GM19351 (cell line): ENCODE results near the gene SPG21.

Experiments used
- ATAC-seq: cut with Tn5 transposase; IDR thresholded peaks from one replicate; pipeline ENCODE4 v1.9.1; 2021; ENCODE audit warnings: mild to moderate bottlenecking, moderate library complexity; ENCODE audit not compliant: unreplicated experiment

The SPG21 gene

DNA sequence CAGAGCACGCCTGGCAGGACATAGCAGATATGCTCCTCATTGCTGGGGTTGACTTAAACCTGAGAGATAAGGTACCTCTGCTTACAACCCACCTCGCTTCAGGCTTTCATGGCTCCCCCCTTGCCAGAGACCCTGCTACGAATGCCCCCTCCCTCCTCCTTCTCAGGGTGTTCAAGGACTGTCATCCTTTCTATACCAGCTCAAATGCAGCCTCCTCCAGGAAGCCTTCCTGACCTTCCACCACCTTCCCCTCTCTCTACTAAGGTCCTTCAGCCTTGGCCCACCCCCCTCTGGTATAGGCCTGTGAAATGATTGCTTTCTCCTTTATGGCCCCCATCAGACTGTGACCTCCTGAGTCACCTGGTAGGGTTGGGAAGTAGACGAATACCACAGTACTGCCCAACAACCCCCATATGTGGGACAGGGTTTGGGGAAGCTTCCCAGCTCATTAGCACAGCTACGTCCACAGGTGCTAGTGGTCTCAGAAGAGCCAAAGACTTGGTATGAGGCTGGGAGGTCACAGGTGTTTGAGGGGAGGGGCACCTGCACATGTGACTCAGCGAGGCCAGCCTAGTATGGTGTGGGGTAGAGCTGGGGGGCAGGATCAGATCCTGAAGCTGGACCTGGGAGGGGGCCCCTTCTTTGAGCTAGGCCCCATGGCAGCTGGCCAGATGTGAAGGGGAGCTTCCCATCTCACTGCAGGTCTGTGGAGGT is 46.0 kb downstream of the SPG21 start:
- no peak for ATAC-seq

DNA sequence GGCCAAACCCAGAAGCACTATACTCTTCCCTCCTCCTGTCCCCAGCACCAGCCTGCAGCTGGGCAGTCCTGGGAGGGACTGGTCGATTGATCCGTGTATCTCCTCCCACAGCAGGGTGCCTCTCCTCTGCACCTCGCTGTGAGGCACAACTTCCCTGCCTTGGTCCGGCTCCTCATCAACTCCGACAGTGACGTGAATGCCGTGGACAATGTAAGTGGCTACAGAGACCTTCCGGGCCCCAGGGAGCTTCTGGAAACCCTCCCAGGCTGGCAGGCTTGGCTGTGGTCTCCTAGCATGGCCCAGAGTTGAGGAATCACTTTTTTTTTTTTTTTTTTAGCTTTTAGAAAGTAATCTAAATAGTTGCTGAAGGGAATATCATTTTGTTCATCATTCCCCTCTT is 47.4 kb downstream of the SPG21 start:
- ATAC-seq = no peak

- ATAC-seq = no peak
These were observed 51.5 kb downstream of the SPG21 start for GRCh38 chr15:64938192-64938591.

DNA sequence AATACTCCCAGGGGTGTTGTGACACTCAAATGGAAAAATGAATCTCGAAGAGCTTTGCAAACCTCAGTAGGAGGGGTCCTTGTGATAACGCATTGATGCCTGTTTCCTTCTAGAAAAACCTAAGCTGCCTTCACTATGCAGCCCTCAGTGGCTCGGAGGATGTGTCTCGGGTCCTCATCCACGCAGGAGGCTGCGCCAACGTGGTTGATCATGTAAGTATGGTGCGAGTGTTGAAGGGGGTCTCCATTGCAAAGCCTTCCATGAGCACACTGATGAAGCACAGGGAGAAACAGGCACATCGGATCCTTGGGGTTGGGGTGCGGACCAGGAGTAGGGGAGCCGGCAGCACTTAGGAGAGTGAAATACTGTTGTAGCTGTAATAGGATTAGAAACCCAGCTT is 55.7 kb downstream of the SPG21 start:
- no peak for ATAC-seq

DNA sequence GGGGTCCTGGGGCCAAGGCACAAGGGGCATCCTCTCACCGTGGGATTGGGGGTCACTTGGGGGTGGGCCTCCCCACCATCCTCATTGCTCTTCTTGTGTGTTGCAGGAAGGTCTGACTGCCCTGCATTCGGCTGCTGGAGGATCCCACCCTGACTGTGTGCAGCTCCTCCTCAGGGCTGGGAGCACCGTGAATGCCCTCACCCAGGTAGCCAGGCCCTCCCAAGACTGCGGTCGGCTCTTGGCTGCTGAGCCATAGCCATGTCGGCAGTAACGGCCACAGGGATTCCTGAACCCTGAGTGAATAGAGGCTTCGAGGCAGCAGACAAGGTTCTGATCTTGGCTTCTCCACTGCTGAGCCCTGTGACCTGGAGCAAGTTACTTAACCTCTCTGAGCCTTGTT is 58.3 kb downstream of the SPG21 start:
- ATAC-seq = no peak

DNA sequence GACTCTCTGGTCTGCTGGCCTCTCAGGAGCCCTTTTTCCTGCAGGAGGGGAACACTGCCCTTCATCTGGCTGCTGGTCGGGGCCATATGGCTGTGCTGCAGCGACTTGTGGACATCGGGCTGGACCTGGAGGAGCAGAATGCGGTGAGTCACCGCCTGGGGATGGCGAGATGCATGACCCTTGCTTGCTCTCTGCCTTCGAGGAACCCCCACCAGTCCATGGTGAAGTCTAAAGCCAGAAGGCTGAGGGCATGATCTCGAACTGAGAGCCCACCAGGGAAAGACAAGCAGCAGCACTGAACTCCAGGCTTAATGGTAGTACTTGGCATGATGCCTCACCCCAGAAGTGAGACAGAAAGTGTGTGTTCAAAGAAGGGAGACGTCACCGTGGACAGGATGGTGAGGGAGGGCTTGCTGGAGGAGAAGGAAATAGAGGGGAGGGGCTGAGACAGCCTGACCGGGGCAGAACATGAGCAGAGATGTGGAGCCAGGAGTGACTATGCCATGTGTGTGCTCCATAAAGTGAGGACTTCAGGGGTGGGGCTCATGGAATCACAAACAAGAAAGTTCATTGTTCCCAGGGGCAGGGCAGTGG is 58.8 kb downstream of the SPG21 start:
- ATAC-seq = no peak

DNA sequence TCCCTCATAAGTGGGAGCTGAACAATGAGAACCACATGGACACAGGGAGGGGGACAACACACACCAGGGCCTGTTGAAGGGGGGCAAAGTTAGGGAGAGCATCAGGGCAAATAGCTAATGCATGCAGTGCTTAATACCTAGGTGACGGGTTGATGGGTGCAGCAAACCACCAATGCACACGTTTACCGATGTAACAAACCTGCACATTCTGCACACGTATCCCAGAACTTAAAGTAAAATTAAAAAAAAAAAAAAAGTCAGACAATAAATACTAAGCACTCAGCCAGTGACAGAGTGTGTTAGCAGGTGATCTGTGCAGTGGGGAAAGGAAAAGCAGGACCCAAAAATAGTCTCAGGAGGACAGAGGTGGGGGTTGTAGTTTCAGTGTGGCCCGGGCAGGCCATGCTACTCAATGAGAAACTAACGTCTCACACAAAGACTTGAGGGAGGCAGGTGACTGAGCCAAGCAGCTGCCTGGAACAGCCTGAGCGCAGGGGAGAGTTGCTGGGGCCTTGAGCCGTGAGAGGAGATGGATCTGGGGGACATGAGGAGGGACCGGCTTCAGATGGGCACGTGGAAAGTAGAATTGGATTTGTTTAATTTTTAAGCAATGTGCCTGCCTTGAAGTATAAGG is 59.6 kb downstream of the SPG21 start:
- peak; percentile 70 for ATAC-seq

- no peak for ATAC-seq
These were observed 61.0 kb downstream of the SPG21 start for GRCh38 chr15:64928626-64929220.

GRCh38 chr15:64926661-64927060 is 63.1 kb downstream of the SPG21 start:
- no peak for ATAC-seq

DNA sequence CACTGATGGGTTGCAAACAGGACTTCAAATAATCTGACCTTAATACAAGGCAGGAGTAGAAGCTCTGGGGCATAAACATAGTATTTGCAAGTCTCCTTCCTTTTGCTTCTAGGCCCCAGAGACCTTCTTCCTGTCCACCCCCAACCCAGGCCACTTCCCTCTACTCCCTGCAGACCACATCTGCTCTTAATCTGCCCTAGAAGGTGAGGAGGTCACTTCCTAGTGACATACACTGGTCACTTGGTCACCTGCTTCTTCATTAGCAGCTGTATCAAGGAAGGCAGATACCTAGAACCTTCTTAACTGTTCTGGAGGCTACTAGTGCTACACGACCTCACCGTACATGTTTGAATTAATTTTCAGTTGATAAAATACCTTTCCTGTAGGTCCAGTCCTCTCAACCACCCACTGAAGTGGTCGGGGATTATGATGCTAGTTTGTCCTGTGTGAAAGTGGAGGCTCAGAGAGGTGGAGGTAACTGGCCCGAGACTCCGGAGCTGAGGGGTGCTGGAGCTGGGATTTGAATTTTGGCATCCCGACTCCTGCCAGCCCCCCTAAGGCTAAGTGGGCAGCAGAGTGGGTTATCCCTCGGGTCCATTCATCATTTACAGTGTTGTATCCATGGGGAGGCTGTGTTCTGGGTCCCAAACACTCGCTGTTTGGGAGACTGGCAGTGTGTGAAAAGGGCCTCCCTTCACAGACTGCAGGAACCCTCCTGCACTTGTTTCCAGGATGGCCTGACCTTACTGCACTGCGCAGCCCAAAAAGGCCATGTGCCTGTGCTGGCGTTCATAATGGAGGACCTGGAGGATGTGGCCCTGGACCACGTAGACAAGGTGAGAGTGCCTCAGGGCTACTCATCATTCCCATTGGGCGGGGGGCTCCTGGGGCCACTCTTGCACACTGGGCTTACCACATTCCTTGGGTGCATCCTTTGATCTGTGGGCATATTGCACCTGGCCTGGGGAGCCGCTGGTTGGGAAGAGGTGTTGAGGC is 64.1 kb downstream of the SPG21 start:
- ATAC-seq = no peak

- no peak for ATAC-seq
These were observed 66.2 kb downstream of the SPG21 start for GRCh38 chr15:64923546-64923945.

GRCh38 chr15:64921711-64922110 is 68.0 kb downstream of the SPG21 start:
- ATAC-seq = no peak

DNA sequence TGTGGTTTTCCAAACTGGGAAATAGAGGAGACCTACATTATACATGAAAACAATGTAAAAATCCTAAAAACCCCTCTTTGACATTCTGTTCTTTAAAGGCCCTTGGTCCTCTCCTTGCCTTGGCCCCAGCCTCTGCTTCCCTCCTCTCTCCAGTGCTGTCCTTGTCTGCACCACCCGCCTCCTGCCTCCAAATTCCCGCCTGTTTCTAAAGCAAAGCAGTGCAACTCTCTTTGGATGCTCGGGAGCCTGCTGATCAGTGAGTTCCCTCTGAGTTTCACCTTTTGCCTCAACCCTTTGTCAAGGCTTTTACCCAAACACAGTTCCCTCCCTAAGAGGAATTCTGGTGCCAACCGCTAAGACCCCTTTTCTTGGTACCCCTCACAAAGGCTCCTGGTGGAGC is 70.0 kb downstream of the SPG21 start:
- ATAC-seq = no peak

DNA sequence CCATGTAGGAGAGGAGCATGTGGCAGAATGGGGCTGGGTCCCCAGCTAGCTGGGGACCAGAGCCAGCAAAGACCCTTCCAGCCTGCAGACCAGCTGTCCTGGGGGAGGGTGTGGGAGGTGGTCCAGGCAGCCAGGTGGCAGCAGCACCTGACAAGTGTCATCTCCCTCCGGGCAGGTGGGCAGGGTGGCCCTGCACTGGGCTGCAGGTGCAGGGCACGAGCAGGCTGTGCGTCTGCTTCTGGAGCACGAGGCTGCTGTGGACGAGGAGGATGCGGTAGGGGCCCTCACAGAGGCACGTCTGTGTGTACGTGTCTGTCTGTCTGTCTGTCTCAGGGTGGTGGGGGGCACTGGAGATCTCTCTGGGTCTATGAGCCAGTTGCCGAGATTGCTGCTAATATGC is 72.5 kb downstream of the SPG21 start:
- no peak for ATAC-seq

GRCh38 chr15:64916365-64916764 is 73.3 kb downstream of the SPG21 start:
- ATAC-seq = no peak

DNA sequence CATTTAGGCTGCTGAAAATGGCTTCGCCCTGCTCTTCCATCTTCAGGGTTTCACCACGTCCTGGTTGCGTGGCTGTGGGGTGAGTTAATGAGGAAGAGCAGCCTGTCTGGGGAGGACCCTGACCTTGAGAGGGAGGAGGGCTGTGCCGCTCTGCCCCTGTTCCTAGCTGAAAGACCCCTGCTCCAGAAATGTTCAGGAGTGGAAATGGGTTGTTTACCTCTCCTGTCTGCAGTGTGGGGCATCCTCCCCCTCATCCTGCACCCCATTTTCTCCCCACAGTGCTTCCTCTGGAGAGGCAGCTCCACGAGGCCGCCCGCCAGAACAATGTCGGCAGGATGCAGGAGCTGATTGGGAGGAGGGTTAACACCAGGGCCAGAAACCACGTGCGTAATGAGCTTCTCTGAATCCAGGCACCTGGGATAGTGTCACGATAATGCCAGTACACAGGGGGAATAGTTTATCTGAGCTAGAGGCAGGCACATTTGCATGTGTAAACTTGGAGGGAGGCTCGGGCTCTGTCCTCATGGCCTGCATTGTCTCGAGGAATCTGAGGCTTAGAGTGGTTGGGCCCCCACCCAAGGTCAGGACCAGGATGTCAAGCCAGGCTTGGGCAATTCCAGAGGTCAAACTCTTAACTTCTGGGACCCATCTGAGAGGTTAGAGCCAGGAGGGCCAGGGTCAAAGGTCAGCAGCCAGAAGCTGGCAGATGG is 74.0 kb downstream of the SPG21 start:
- ATAC-seq = no peak
